IPS-11a (cell line): ENCODE data around the gene KCNH4.
"Not testable (repeated sequence)": the region's sequence is repeated elsewhere in the genome, so short reads cannot be mapped to it uniquely, and the experiment has no call there.

Source experiments
- H3K4me3 ChIP-seq: one replicate; pipeline ENCODE4 v1.5.1; 2013; ENCODE audit warnings: low read depth, low read length, control low read depth

Gene KCNH4

DNA sequence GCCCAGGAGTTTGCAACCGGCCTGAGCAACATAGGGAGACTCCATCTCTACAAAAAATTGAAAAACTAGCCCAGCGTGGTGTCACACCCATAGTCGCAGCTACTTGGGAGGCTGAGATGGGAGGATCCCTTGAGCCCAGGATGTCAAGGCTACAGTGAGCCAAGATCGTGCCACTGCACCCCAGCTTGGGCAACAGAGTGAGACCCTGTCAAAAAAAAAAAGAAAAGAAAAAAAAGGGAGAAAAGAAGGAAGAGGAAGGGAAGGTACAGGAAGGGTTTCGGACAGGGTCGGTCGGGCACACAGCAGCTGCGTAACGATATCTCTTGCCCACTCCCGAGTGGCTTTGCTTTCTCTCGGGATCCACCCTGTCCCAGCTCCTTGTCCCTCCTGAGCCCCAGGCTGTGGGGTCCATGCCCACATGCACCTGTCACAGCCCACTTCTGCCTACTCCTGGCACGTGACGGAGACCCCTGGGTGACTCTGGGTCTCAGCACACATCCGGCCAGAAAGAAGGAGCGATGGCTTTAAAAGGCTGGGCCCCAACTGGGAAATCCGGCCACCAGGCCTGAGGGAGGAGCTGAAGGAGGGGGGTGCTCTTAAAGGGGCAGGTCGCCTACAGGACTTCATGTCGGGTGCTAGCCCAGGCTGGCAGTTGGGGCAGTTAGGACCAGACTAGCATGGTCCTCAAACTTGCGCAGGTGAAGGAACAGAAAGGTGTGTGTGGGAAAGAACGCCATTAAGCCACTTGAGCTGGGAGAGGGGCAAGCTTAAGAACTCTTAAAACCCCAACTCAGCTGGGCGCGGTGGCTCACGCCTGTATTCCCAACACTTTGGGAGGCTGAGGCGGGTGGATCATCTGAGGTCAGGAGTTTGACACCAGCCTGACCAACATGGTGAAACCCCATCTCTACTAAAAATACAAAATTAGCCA lies 13.3 kb upstream of the KCNH4 start, which contains the start of gene GHDC:
TSS of gene GHDC (minus strand) at position 526 of the 931 bp plus-strand sequence. CDS start 913 bp downstream, outside the sequence.
- no peak within 1 kb of the TSS for H3K4me3 ChIP-seq

DNA sequence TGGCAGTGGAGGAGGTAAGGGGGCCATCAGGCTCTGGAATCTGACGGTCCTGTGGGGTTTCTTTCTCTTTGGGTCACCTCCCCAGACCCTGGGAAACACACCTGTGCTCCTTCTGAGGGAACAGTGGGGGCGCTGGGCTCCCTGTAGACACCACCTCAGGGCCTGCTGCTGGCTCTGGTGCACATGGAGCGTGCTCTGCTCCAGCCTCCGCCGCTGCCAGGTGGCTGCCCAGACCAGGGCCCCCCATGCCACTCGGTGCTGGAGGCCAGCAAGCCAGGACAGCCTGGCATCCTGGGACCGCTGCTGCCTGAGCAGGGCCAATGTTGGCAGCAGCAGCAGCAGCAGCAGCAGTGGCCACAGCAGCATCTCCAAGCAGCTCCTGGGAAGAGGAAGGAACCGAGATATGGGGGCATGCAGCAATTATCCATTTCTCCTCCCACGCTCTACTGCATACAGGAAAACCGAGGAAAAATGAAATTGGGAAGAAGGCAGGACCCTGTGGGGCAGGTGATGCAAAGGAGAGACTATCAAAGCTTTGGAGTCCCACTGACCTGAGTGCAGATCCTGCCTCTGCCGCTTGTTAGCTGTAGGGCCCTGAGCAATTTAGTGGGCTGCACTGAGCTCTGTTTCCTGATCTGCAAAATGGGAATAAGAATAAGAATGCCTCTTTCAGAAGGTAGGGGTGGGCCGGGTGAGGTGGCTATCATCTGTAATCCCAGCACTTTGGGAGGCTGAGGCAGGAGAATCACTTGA lies 12.4 kb upstream of the KCNH4 start:
- H3K4me3 ChIP-seq = no peak overlapping the region

DNA sequence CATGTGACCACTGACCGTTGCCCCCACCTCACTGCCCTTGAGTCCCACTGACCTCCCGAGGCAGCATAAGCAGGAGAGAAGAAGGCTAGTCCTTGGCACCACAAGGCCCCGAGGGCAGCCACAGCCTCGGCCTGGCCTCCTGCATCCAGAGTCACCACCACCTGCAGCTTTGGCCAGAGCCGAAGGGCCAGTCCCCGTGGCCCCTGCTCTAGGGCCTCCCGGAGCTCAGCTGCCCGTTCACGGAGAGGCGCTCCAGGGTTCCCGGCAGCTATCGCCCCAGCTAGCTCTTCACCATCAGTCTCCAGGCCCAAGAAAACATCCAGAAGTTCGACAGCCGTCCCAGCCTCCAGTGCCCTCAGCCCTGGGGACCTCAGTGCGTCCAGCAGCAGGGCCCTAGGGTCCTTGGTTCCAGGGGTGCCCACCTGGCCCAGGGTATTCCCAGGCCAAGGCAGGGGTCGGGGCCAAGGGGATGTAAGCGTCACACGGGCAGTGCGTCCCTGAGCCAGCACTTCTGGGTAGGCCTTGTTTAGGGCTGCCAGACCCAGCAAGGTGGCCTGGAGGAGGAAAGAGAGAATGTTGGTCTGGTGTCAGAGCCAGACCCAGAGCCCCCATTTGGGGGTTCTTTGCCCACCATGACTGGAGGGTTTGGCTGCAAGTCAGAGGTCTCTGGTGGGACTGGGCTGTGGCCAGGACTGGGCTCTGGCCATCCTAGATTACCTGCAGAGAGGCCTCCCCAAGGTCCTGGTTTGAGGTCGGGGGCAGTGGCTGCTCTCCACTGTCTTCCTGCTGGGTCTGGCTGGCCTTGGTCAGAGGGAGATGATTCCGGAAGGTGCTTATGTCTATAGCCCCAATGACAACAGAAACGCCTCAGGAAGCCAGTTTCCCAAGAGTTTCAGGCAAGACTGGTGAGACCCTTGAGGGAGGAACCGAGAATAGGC lies 11.5 kb upstream of the KCNH4 start:
- no peak overlapping the region for H3K4me3 ChIP-seq

DNA sequence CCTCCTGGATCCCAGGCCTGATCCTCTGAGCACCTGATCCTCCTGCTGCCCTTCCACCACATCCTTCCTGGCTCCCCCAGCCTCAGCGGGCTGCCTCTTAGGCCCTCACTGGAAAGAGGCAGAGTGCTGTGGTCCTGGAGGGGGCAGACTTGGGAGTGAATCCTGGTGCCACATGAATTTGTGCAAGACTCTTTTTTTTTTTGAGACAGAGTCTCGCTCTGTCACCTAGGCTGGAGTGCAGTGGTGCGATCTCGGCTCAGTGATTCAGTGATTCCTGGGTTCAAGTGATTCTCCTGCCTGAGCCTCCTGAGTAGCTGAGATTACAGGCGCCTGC lies 10.3 kb upstream of the KCNH4 start:
- no peak overlapping the region for H3K4me3 ChIP-seq

DNA sequence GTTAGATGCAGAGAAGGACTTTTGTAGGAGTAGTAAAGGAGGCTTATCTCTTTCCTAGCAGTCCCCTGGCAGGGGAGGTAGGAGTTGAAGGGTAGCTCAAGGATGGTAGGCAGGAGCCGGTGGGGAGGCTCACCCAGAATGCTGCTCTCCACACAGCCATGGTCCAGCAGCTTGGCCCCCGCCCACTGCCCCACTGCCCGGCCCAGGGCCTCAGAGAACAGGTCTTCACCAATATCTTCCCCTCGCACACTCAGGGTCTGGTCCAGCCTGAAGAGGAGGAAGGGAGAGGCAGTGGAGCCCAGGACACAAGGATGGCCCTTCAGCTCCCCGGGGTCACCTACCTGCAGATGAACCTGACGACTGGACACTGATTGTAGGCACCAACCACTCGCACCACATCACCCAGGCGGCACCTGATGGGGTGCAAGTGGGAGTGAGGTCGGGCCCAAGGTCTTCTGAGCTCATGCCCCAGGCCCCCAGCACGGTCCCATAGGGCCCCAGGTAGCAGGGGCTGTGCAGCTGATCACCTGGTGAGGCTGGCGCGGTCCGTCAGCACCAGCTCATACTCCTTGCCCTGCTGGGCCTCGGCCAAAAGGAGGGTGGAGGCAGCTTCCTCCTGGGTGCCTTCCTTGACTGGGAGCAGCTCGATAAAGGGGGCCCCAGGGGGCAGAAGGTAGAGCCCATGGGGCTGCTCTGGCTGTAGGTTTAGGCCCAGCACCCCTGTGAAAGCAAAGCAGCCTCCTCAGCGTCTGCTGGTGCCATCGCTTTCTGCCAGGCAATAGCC lies 9.7 kb upstream of the KCNH4 start:
- H3K4me3 ChIP-seq = no peak overlapping the region

DNA sequence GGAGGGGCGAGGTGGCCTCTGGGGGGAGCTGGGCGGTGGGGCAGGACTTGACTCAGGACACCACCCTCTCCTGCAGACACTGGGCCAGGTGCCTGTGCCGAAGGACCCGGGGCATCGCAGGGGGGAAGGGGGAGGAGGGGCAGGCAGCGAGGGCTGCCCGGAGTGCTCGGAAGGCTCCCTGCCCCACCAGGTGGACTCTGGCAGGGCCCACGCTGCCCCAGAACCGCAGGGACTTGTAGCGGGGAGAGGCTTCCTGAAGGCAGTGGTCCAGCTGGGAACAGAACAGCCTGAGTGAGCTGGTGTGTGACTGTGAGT lies 8.7 kb upstream of the KCNH4 start:
- H3K4me3 ChIP-seq = no peak overlapping the region

DNA sequence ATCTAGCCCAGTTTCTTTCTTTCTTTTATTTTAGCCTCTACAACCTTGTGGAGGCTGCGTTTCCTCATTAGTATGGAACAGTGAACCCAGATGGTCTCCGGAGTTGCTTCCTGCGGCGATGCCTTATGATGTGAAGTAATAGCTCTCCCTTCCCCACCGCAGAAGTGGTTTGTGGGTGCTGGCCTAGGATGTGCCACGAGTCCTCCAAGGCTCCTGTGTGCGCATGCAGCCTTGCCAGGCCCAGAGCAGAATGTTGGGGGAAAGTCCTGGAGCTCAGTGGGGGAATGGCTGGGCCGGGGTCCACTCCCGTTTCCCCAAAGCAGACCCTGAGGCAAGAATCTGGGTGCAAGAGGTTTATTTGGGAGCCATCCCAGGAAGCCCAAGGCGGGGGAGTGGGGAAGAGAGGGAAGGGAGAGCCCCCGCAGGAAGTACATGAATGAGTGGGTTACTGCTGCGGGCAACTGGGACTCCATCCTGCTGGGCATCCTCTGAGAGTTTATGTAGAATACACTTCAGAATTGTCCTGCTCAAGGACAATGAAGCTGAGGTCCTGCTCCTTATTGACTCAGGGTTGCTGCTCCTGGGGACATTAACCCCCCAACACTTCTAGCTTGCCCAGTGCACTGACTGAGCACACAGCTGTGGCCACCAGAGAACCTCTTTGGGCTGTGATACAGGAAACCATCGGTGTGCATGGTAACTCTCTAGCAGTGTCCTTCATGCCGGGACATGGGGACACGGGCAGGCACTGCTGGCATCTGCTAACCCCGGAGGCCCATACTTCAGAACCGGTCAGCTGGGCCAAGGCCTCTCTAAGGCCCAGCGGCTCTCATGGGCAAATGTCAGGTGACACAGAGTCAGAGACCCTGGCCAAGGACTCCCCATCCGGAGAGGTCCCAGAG lies 8.1 kb upstream of the KCNH4 start:
- no peak overlapping the region for H3K4me3 ChIP-seq

DNA sequence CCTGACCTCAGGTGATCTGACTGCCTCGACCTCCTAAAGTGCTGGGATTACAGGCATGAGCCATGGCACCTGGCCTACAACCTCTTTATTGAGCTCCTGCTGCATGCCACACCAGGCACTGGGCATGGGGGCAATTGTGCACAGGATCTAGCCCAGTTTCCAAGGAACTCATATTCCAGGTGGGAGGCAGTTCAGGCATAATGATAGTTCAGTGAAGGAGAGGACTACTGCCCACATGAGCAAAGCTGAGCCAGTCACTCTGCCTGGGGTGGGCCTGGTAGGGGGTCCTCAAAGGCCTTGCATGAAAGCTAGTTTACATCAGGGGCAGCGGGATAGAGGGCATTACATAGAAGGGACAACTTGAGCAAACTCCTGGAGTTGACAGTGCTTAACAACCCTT lies 6.9 kb upstream of the KCNH4 start:
- H3K4me3 ChIP-seq = no peak overlapping the region

DNA sequence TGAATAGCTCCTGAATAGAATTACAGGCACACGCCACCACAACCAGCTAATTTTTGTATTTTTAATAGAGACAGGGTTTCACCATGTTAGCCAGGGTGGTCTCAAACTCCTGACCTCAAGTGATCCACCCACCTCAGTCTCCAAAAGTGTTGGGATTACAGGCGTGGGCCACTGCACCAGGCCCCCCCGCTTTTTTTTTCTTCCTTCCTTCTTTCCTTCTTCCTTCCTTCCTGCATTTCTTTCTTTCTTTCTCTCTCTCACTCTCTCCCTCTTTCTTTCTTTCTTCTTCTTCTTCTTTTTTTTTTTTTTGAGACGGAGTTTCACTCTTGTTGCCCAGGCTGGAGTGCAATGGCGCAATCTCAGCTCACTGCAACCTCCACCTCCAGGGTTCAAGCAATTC lies 5.2 kb upstream of the KCNH4 start:
- H3K4me3 ChIP-seq = not testable (repeated sequence)

DNA sequence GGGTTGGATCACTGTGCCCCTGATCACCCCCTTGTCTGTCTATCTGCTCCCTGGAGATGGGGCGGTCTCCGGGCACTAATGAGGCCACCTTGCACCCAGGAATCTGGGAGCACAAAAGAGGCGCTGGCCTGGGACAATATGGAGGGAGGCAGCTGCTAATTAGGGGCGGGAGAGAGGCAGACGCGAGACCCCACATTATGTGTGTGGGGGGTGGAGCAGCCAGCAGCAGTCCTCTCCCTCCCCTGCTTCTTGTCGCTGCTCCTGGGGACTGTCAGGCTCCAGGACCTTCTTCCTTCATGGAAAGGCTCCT lies 4.6 kb upstream of the KCNH4 start:
- no peak overlapping the region for H3K4me3 ChIP-seq

DNA sequence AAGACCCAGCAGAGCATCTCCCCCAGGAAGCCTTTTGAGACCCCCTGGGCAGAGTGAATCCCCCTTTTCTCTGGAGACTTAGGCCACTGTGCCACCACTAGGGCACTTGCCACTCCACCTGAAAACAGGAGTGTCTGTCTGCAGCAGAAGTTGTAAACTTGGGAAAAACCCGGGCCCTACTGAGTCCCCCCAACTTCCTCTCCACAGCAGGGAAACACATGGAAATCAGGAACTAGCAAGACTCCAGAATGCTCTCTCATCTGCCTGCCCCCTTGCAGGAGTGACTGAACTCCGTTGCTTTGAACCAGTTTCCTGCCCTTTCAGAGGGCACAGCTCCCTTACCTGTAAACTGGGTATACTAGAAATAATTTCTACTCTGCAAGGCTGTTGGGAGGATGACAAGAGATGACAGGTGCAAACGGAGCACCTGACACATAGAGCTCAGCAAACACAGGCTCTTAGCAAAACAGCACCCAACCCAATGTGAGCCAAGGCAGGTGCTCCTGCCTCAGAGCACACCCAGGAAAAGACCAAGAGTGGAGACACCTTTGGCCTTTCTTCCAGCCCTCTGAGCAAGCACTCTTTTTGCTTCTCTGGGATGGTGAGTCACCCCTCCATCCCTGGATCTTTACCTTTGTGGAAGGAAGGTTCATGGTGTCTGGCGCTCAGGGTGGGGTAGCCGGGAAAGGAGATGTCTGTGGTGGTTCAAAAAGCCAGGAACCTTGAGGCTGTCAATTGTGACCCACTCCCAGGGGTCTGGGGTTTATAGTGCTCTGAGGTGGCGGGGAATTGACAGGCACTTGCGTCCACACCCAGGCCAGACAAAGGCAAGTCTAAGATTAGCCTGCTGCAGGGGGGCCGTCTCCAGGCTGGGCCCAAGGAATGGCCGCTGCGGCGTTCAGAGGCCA lies 4.0 kb upstream of the KCNH4 start, which contains the start of gene HCRT:
TSS of gene HCRT (minus strand) at position 740 of the 908 bp plus-strand sequence. CDS start at position 653, 87 bp downstream.
- no peak within 1 kb of the TSS for H3K4me3 ChIP-seq

DNA sequence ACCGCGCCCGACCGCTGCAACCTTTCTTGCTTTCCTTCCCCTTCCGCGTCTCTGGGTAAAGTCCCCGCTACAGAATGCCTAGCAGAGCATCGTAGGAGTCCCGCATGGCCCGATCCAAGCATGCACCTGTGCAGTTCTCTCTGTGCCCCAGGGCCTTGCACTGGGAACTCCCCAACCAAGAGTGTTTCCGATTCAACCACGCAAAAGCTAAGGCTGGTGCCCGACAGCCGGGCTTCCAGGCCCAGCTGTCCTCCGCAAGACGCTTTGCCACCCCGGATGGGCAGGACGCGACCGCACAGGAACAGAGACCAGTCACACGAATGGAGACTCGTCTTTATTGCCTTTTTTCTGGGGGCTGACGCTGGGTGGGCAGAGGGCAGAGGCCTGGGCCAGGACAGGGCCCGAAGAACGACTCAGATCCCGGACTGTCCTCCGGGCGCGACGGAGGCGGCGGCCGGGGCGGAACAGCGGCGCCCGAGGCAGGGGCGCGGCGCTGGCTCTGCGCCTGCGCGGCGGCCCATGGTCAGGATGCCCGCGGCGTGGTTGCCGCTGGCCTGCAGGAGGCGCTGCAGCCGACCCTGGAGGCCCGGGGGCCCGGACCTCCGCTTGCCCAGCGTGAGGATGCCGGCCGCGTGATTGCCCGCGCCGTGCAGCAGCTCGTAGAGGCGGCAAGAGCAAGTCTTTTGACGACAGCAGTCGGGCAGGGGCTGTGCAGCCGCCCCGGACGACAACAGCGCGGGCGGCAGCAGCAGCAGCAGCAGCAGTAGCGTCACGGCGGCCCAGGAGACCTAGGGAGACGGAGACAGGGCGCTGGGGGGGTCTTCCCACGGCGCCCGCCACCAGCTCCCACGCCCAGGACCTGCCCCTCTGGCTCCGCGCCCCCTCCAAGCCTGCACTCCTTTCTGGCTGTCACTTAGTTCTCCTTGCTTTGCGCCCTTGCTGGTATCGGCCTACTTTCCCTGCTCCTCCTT lies 3.1 kb upstream of the KCNH4 start:
- peak overlapping the region; percentile 43 for H3K4me3 ChIP-seq

DNA sequence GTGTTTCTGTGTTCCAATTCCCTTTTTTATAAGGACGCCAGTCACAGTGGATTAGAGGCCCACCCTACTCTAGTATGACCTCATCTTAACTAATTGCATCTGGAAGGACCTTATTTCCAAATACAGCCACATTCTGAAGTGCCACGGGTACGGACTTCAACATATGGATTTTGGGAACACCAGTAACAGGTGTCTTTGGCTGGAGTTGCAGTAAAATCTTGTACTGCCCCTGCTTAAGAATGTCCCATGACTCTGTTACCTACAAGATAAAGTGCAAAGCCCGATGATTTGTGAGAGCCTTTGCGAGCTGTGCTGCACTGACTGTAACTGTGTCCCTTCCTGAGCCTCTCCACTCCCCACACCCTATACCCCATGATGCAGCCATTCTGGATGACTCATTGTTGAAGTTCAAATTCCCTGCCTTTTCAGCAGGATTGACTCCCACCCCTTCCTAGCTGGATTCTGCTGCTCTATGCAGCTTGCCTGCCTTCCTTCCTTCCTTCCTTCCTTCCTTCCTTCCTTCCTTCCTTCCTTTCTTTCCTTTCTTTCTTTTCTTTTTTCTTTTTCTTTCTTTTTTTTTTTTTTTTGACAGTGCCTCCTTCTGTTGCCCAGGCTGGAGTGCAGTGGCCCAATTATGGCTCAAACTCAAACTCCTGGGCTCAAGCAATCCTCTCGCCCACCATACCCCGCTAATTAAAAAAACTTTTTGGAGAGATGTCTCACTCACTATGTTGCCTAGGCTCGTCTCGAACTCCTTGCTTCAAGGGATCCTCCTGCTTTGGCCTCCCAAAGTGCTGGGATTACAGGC lies 2.2 kb upstream of the KCNH4 start:
- no peak overlapping the region for H3K4me3 ChIP-seq

DNA sequence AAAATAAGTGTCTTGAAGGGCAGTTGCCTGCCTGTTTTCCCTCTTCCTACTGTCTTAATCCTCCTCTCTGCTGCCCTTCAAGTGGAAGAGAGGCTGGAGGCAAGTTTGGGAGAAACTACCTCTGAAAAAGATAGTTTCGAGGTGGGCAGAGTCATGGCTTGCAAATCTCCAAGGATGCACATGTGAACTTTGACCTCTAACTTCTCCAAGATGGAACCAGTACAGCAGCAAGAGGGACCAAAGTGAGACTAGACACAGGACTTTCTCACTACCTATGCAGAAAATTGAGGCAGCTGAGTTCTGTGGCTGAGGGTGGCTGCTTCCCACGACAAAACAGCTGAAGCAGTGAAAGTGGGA lies 887 bp upstream of the KCNH4 start:
- H3K4me3 ChIP-seq = no peak overlapping the region

DNA sequence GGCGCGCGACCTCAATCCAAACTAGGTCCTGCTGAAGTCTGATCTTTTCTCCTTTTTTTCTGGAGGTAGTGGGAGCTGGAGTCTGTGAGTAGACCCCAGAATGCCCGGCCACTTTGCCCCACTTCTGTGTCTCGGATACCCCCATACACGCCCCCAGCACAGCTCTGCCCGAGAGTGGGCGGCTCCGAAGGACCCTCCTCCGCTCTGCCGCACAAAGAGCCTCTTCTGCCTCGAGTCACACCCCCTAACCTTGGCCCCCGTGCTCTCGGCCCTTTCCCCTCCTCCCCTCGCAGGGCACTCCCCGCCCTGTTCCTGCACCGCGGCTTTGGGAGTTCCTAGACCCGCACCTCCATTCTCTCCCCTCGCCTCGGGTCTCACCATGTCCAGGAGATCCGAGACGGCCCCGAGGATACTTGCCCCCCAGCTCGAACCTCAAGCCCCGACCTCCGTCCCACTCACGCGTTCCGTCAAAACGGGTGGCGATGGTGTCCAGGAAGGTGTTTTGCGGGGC lies 476 bp downstream of the KCNH4 start:
- H3K4me3 ChIP-seq = peak overlapping the region; percentile 53

DNA sequence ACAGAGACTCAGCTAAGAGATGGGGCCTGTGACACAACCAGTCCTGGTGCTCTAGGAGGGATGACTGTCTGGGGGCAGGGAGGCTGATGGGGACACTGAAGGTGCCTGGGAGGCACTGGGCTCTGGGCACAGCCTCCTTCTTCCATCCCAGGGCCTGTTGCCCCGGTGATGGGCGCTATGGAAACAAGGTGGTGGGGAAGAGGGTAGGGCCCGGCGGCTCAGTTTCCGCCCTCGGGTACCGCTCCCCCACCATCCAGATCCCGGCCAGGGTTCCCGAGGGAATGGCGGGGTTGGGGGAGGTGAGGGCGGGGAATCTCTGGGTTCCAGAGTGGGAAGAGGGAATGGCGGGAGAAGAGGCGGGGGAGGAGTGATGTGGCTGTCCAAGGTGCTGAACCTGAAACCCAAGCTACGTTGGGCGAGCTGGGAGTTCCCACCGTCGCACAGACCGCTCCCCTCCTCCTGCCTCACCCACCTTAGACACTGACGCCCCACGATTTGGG lies 981 bp downstream of the KCNH4 start:
- no peak overlapping the region for H3K4me3 ChIP-seq
